GM10266 (cell line): ENCODE measurements around the gene CDH10.

Experiments used
- DNase-seq: peaks from one replicate; pipeline ENCODE4 v3.0.0; 2012; ENCODE audit errors: extremely low spot score
- TF ChIP-seq, protein P1 (sequence below): IDR thresholded peaks from 2 replicates; pipeline ENCODE4 v1.5.1; 2012; ENCODE audit warnings: mild to moderate bottlenecking, low read depth; ENCODE audit not compliant: control insufficient read depth, insufficient read depth; ENCODE audit errors: missing control alignments

Gene CDH10

GRCh38 chr5:24538346-24538745, 106.4 kb downstream of the CDH10 start:
- TF ChIP-seq, protein P1, sequence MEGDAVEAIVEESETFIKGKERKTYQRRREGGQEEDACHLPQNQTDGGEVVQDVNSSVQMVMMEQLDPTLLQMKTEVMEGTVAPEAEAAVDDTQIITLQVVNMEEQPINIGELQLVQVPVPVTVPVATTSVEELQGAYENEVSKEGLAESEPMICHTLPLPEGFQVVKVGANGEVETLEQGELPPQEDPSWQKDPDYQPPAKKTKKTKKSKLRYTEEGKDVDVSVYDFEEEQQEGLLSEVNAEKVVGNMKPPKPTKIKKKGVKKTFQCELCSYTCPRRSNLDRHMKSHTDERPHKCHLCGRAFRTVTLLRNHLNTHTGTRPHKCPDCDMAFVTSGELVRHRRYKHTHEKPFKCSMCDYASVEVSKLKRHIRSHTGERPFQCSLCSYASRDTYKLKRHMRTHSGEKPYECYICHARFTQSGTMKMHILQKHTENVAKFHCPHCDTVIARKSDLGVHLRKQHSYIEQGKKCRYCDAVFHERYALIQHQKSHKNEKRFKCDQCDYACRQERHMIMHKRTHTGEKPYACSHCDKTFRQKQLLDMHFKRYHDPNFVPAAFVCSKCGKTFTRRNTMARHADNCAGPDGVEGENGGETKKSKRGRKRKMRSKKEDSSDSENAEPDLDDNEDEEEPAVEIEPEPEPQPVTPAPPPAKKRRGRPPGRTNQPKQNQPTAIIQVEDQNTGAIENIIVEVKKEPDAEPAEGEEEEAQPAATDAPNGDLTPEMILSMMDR, result no peak
- DNase-seq, result no peak

DNA sequence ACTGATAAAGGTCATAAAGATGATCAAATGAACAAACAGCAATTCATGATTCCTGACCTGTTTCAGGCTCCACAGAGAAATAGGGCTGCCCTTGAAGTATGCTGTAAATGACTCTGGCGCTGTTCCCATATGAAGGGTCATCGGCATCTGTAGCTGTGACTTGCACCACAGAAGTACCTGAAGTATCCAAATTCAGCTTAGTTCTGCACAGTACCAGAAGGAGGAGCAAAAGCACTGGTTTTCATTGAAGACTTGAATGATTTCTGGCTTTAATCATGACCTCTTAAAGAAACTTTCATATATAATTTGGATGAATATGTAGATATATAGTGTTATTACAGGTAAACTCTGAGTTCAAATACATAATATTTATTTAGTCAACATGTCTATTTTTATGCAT, 109.1 kb downstream of the CDH10 start:
- DNase-seq, result no peak
- TF ChIP-seq, protein P1, result no peak

DNA sequence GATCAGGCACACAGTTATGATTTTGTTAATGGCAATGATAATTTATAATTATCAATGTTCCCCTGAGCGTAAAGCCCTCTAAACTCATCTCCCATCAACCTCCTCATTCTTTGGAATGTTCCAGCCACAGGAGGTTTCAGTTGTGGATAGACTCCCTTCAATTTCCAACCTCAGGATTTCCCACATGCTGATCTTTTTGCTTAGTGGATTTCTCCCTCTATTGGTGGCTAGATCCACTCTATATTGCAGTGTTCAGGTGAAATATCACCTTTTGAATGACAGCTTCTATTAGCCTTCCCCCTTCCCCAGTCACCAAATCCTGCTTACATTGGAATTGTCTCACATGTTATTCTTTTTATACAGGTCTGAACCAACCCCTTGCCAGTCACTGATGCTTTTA, 113.9 kb downstream of the CDH10 start:
- TF ChIP-seq, protein P1, result no peak
- DNase-seq, result no peak

DNA sequence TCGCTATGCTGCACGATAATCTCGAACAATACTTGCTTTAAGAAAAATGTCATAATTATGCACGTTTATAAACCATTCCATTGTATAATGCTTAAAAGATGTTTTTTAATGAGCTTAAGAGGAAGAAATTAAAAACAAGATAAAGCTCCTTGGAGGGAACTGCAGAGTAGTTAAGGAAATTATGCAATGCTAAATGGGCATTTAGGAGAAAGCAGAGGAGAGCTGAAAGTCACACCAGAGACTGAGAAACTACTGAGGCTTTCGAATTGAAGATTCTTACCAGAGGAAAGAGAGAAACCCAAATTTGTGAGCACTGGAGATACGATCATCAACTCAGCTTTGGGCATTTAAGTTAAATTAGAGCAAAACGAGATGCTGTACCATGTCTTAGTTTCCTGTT, 119.4 kb downstream of the CDH10 start:
- DNase-seq, result no peak
- TF ChIP-seq, protein P1, result no peak

- no peak for DNase-seq
- TF ChIP-seq, protein P1, result no peak
These were observed 132.4 kb downstream of the CDH10 start for GRCh38 chr5:24512423-24512822.

DNA sequence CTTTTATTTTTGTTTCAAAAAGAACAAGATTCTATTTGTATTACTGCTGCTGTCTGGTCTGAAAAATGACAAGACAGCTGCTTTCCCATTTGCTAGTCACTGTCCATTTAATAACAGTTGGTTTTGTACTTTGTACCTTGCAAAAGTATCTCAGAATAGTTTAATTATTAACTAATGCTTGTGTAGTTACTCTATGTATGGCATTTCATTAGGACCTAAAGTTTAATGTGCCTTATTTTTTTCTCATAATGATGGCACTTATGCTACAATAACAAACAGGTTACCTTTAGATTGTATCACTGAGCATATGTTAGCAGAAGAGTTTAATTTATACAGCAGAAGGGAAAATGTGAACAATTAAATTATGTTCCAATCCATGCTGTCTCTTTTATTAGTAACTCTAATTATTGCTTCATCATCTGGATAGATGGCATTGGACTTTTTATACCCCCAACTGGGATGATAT, 134.2 kb downstream of the CDH10 start:
- DNase-seq, result no peak
- TF ChIP-seq, protein P1, result no peak

DNA sequence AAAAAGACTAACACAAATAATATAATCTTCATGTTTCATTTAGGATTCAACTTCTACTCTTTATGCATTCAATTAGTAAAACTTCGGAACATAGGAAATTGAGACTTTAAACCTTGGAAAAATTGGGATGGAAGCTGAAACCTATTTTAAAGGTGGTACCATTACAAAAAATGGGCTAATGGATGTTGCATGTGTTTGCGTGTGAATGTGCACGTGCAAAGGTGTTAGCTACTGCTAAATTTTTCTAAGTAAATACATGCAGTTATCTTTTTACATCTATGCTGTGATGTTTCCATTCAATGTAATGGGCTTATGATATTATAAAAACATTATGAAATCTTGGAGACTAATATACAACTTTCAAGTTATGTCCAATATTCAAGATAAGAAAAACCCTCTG, 134.8 kb downstream of the CDH10 start:
- TF ChIP-seq, protein P1, result no peak
- no peak for DNase-seq

DNA sequence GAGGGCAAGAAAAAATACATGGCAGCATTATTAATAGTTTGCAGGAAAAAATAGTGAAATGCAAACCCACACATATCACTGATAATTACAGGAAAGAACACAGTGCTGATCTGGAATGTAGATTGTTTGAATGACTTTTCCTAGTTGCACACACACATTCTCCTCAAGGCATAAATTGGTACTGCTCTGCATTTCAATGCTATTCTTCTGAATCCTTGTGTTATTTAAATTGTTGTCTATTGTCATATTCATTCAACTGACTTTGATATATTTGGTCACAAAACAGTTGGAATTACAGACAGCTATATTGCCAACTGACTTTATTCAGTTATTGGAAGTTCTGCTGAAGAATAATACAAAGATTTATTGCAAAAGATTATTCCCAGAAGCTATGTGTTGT, 139.5 kb downstream of the CDH10 start:
- TF ChIP-seq, protein P1, result no peak
- DNase-seq, result no peak
